LNCAP (cell line): Measurements from ENCODE around the gene ARHGAP15.

Experiments
- CTCF ChIP-seq: fragments of 450-650 bp; IDR thresholded peaks from 2 replicates; pipeline ENCODE4 v1.5.1; 2017; ENCODE audit warnings: mild to moderate bottlenecking

The ARHGAP15 gene

GRCh38 chr2:143754742-143755141, 625.5 kb downstream of the ARHGAP15 start:
- TF ChIP-seq CTCF, result no peak

GRCh38 chr2:143758629-143759330, 629.6 kb downstream of the ARHGAP15 start:
- TF ChIP-seq CTCF, result no peak

DNA sequence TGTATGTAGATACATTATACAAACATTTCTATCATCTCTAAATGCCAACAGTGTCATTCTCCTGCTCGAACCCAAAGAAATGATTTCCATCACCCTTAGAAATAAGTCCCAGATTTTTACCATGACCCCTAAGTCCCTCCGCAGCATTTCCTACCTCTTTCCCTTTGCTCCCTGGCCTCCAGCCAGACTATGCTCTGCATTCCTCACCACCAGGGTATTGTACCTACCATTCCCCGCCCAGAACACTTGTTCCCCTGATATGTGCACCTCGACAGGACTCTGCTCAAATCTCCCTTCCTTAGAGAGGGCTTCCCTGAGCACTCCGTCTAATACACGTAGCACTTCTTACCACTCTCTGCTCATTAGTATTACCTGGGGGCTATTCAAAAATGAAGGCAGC, 630.2 kb downstream of the ARHGAP15 start:
- TF ChIP-seq CTCF, result no peak

GRCh38 chr2:143762176-143762928, 633.1 kb downstream of the ARHGAP15 start:
- no peak for TF ChIP-seq CTCF

GRCh38 chr2:143764261-143764660, 635.0 kb downstream of the ARHGAP15 start:
- TF ChIP-seq CTCF, result no peak

GRCh38 chr2:143764706-143765105, 635.5 kb downstream of the ARHGAP15 start:
- TF ChIP-seq CTCF, result no peak

DNA sequence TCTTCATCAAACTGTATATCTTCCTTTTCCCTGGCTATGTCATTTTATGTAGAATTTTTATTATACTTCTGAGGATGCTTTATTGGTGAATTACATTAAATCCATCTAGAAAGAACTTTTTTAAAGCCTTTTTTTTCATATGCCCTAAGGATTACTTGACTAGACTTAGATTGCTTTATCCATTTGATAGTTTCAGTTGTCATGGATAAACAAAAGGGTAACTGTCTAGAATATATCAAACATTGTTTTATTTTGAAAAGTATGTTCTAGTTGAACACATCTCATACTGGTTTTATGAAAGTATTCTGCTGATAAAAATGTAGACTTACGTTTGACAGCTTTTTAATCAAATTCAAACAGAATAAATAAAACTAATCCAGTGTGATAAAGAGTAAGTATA, 639.8 kb downstream of the ARHGAP15 start:
- TF ChIP-seq CTCF, result no peak
